GM10266 (cell line): ENCODE measurements around the gene MUC20.

Source experiments
- DNase-seq: peaks from one replicate; pipeline ENCODE4 v3.0.0; 2012; ENCODE audit errors: extremely low spot score
- TF ChIP-seq, protein P1 (sequence below): IDR thresholded peaks from 2 replicates; pipeline ENCODE4 v1.5.1; 2012; ENCODE audit warnings: mild to moderate bottlenecking, low read depth; ENCODE audit not compliant: control insufficient read depth, insufficient read depth; ENCODE audit errors: missing control alignments

MUC20 gene

GRCh38 chr3:195701042-195701915 is 19.5 kb upstream of the MUC20 start:
- TF ChIP-seq, protein P1, sequence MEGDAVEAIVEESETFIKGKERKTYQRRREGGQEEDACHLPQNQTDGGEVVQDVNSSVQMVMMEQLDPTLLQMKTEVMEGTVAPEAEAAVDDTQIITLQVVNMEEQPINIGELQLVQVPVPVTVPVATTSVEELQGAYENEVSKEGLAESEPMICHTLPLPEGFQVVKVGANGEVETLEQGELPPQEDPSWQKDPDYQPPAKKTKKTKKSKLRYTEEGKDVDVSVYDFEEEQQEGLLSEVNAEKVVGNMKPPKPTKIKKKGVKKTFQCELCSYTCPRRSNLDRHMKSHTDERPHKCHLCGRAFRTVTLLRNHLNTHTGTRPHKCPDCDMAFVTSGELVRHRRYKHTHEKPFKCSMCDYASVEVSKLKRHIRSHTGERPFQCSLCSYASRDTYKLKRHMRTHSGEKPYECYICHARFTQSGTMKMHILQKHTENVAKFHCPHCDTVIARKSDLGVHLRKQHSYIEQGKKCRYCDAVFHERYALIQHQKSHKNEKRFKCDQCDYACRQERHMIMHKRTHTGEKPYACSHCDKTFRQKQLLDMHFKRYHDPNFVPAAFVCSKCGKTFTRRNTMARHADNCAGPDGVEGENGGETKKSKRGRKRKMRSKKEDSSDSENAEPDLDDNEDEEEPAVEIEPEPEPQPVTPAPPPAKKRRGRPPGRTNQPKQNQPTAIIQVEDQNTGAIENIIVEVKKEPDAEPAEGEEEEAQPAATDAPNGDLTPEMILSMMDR, result no peak
- DNase-seq, result no peak

DNA sequence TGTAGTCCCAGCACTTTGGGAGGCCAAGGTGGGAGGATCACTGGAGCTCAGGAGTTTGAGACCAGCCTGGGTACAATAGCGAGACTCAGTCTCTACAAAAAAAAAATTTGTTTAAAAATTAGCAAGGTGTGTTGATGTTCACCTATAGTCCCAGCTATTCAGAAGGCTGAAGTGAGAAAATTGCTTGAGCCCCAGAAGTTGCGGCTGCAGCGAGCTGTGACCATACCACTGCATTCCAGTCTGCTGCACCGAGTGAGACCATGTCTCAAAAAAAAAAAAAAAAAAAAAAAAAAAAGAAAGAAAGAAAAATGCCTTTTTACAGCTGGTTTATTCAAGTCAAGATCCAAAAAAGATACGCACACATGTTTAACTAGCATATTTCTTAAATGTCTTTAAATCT is 17.0 kb upstream of the MUC20 start:
- TF ChIP-seq, protein P1, result no peak
- DNase-seq, result no peak

DNA sequence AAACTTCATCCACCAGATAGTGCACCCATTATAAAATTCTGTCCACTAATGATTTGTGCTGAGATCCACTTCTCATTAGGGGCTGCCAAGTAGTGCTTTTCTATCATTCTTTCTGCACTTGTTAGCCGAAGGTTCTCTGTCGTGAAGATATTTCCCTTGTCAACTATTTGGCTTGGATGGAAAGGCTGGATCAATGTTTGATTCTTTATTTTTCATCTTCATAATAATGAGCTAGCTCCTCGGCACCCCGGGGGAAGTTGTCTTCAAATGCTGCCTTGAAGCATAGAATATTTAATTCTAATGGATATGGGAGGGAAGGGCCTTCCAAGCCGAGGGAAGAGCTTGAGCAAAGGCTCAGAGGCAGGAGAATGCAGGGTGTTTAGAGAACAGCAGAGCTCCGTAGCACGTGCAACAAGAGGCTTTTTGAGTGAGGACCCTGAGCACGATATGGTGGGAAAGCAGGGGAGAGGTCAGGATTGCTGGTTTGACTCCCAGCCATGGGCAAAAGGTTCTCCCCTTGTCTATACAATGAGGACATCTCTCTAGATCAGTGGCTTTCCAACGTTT is 16.3 kb upstream of the MUC20 start:
- TF ChIP-seq, protein P1, result no peak
- no peak for DNase-seq

DNA sequence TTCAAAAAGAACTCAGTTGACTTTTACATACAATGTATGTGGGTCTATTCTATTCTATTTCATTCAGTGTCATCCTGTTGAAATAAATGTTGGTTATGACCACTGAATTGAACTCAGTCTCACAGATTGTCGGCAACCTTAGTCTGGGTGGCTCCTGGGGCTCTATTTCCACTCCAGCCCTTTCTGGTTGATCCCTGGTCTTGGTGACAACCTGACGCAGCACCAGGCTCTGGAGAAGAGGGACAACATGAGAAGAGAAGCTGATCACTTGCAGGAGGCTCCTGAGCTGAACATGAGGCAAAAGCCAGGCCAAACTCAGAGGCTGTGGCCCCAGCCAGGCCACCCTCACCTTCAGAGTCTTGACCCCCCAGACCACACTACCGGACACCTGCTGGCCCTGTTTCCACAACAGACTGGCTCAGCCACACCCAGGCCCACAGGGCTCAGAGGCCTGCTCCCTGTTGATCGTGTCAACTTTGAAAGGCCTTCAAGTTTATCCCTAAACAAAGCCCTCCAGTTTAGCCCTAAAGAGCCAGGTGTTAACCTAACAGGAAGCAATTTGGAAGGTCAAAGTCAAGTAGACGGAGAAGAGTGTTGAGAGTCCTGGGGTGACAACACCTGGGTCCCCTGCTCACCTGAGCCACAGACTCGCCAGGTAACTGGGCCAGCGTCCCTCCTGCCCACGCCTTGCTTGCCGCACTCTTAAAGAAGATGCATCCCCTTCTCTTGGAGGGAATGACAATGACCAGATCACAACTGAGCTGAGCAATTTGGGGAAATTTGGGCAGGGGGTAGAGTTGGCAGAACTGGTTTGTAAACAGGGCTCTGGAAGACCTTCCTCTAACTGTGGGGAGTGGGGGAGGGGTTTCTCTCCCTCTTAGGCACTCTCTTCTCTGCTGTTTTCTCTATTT is 15.4 kb upstream of the MUC20 start:
- TF ChIP-seq, protein P1, result no peak
- DNase-seq, result no peak

- DNase-seq, result no peak
- TF ChIP-seq, protein P1, result no peak
These were observed 12.7 kb upstream of the MUC20 start for GRCh38 chr3:195708061-195708460.

GRCh38 chr3:195708626-195709481 is 11.9 kb upstream of the MUC20 start:
- TF ChIP-seq, protein P1, result no peak
- DNase-seq, result no peak
